HEK293 (cell line): ENCODE data around the gene PPP2R2D.

Experiments
- CTCF ChIA-PET: fragments of 350-600 bp; formaldehyde crosslinking; extraction: SDS; loops from one replicate; lab custom pipeline; 2021; ENCODE audit warnings: antibody characterized with exemption; lab: Yijun Ruan, JAX
- POLR2A ChIA-PET: fragments of 300-600 bp; formaldehyde crosslinking; extraction: SDS; loops from one replicate; lab custom pipeline; 2020; ENCODE audit warnings: antibody characterized with exemption, inconsistent platforms; lab: Yijun Ruan, JAX
- H3K27ac ChIP-seq: fragments of 200-500 bp; sonication (Bioruptor generic); 2 replicates; pipeline ENCODE4 v1.5.1; 2014; ENCODE audit warnings: low read depth, low read length, control low read depth, inconsistent platforms; ENCODE audit errors: extremely low read depth
- H3K36me3 ChIP-seq, 2 experiments: fragments of 200-500 bp in 1 of 2; sonication (Bioruptor generic) in 1 of 2; 1 replicate in 1 of 2; 2 replicates in 1 of 2; pipeline ENCODE4 v1.5.1; 2014 to 2017; ENCODE audit warnings: inconsistent platforms in 2 of 2, low read length in 2 of 2; ENCODE audit not compliant: control insufficient read depth in 2 of 2, insufficient read depth in 1 of 2
- H3K4me1 ChIP-seq: fragments of 200-500 bp; sonication (Bioruptor generic); 2 replicates; pipeline ENCODE4 v1.5.1; 2014; ENCODE audit warnings: mild to moderate bottlenecking, low read length, inconsistent platforms; ENCODE audit not compliant: control insufficient read depth, insufficient read depth
- H3K4me3 ChIP-seq: 2 replicates; pipeline ENCODE4 v1.5.1; 2011; ENCODE audit warnings: low read depth, mild to moderate bottlenecking, control low read depth, low read length, moderate library complexity
- H3K9me3 ChIP-seq: fragments of 200-500 bp; sonication (Bioruptor generic); 2 replicates; pipeline ENCODE4 v1.5.1; 2014; ENCODE audit warnings: low read depth, low read length, inconsistent platforms; ENCODE audit not compliant: control insufficient read depth, insufficient read depth
- CTCF ChIP-seq: fragments of 450-650 bp; formaldehyde crosslinking; IDR thresholded peaks from 2 replicates; pipeline ENCODE4 v1.5.1; 2016; ENCODE audit warnings: missing biosample characterization, missing genetic modification characterization
- GLIS1 ChIP-seq: fragments of 450-650 bp; formaldehyde crosslinking; IDR thresholded peaks from 2 replicates; pipeline ENCODE4 v1.5.1; 2016; ENCODE audit warnings: missing biosample characterization, missing genetic modification characterization
- HOXC10 ChIP-seq: sonication (generic); formaldehyde crosslinking; IDR thresholded peaks from 2 replicates; pipeline ENCODE4 v1.8.1; 2023; ENCODE audit warnings: mild to moderate bottlenecking, missing genetic modification reagents
- KLF1 ChIP-seq: fragments of 450-650 bp; formaldehyde crosslinking; IDR thresholded peaks from 2 replicates; pipeline ENCODE4 v1.5.1; 2016; ENCODE audit warnings: missing biosample characterization, missing genetic modification characterization
- KLF17 ChIP-seq: fragments of 450-650 bp; formaldehyde crosslinking; IDR thresholded peaks from 2 replicates; pipeline ENCODE4 v1.5.1; 2016; ENCODE audit warnings: missing biosample characterization, missing genetic modification characterization
- PRDM1 ChIP-seq: fragments of 450-650 bp; formaldehyde crosslinking; IDR thresholded peaks from 2 replicates; pipeline ENCODE4; 2016; ENCODE audit warnings: missing biosample characterization, missing genetic modification characterization
- PRDM6 ChIP-seq: fragments of 450-650 bp; formaldehyde crosslinking; IDR thresholded peaks from 2 replicates; pipeline ENCODE4 v1.5.1; 2017; ENCODE audit warnings: missing biosample characterization, missing genetic modification characterization
- TSHZ1 ChIP-seq: fragments of 450-650 bp; formaldehyde crosslinking; IDR thresholded peaks from 2 replicates; pipeline ENCODE4 v1.5.1; 2016; ENCODE audit warnings: missing biosample characterization, missing genetic modification characterization, borderline replicate concordance
- ZBTB26 ChIP-seq: fragments of 450-650 bp; formaldehyde crosslinking; optimal IDR thresholded peaks from 2 replicates; pipeline ENCODE3; 2016; ENCODE audit warnings: missing biosample characterization, mild to moderate bottlenecking, missing genetic modification characterization
- ZIC2 ChIP-seq: fragments of 450-650 bp; formaldehyde crosslinking; IDR thresholded peaks from 2 replicates; pipeline ENCODE4 v1.5.1; 2016; ENCODE audit warnings: missing biosample characterization, missing genetic modification characterization
- ZNF335 ChIP-seq: fragments of 450-650 bp; formaldehyde crosslinking; conservative IDR thresholded peaks from 2 replicates; pipeline ENCODE4 v1.5.1; 2016; ENCODE audit warnings: missing biosample characterization, missing genetic modification characterization
- ZNF341 ChIP-seq: fragments of 450-650 bp; formaldehyde crosslinking; IDR thresholded peaks from 2 replicates; pipeline ENCODE4; 2016; ENCODE audit warnings: low read depth, missing biosample characterization, missing genetic modification characterization
- ZNF391 ChIP-seq: fragments of 450-650 bp; formaldehyde crosslinking; IDR thresholded peaks from 2 replicates; pipeline ENCODE4 v1.5.1; 2016; ENCODE audit warnings: low read depth, missing biosample characterization, missing genetic modification characterization, borderline replicate concordance
- ZNF449 ChIP-seq: fragments of 450-650 bp; formaldehyde crosslinking; IDR thresholded peaks from 2 replicates; pipeline ENCODE4 v1.5.1; 2017; ENCODE audit warnings: missing biosample characterization, mild to moderate bottlenecking, missing genetic modification characterization, moderate library complexity
- ZNF585B ChIP-seq: fragments of 450-650 bp; formaldehyde crosslinking; IDR thresholded peaks from 2 replicates; pipeline ENCODE4 v1.5.1; 2016; ENCODE audit warnings: missing biosample characterization, missing genetic modification characterization
- ZNF654 ChIP-seq: fragments of 450-650 bp; formaldehyde crosslinking; IDR thresholded peaks from 2 replicates; pipeline ENCODE4 v1.5.1; 2016; ENCODE audit warnings: low read depth, missing biosample characterization, missing genetic modification characterization
- ZSCAN18 ChIP-seq: fragments of 450-650 bp; formaldehyde crosslinking; IDR thresholded peaks from 2 replicates; pipeline ENCODE4 v1.5.1; 2016; ENCODE audit warnings: missing biosample characterization, missing genetic modification characterization
- ZSCAN5A ChIP-seq: fragments of 450-650 bp; formaldehyde crosslinking; IDR thresholded peaks from 2 replicates; pipeline ENCODE4 v1.5.1; 2016; ENCODE audit warnings: missing biosample characterization, missing genetic modification characterization

The PPP2R2D gene

GRCh38 chr10:131872827-131873375 lies 27.9 kb upstream of the PPP2R2D start:
- Histone ChIP-seq H3K36me3 (no peaks in the 10 kb centered on the region), H3K4me1 (no peaks in the 10 kb centered on the region), H3K9me3 (no peaks in the 10 kb centered on the region), H3K27ac (no peak overlapping the region), H3K4me3 (no peak overlapping the region)
- CTCF ChIA-PET: interaction anchor here (0.6 to 0.9 kb wide), 3 partner anchors 188 to 422 kb away, joined by 3 read pairs; no protein-coding TSS in a partner anchor
- POLR2A ChIA-PET: no interaction called here
- TF ChIP-seq ZBTB26 (no peak), KLF1 (tag by site-specific recombination) (no peak), ZNF335 (peak; percentile 52)

GRCh38 chr10:131874991-131875451 lies 25.8 kb upstream of the PPP2R2D start:
- Histone ChIP-seq H3K4me1 (no peaks in the 10 kb centered on the region), H3K36me3 (no peaks in the 10 kb centered on the region), H3K4me3 (no peak overlapping the region), H3K27ac (no peak overlapping the region), H3K9me3 (no peaks in the 10 kb centered on the region)
- POLR2A ChIA-PET: no interaction called here
- TF ChIP-seq ZNF341 (tag by site-specific recombination): peak; percentile 47; the same call in 1 of the 2 replicates
- TF ChIP-seq ZIC2 (tag by site-specific recombination): peak; percentile 68
- no peak for TF ChIP-seq ZNF391 (tag by site-specific recombination)
- no peak for TF ChIP-seq ZSCAN18 (tag by site-specific recombination)
- 0 out of 2 replicates have a peak, but pooled peaks have one; percentile 12 for TF ChIP-seq PRDM1 (tag by site-specific recombination)
- TF ChIP-seq GLIS1 (tag by site-specific recombination): peak; percentile 75
- TF ChIP-seq ZSCAN5A (tag by site-specific recombination): no peak
- no peak for TF ChIP-seq ZNF585B
- no peak for TF ChIP-seq KLF17 (tag by site-specific recombination)
- TF ChIP-seq CTCF (tag by site-specific recombination): peak; percentile 70
- no peak for TF ChIP-seq HOXC10 (CRISPR knock-in tag)
- no peak for TF ChIP-seq TSHZ1 (tag by site-specific recombination)
- TF ChIP-seq PRDM6 (tag by site-specific recombination): no peak
- no peak for TF ChIP-seq ZNF449 (tag by site-specific recombination)
- TF ChIP-seq ZNF654 (tag by site-specific recombination): peak; percentile 93
- CTCF ChIA-PET: interaction anchor here (0.6 to 1.4 kb wide), 11 partner anchors 15 to 1684 kb away, joined by 3 to 10 read pairs (median 3); no protein-coding TSS in a partner anchor
